ENCODE data around the gene PDE5A.

DNA sequence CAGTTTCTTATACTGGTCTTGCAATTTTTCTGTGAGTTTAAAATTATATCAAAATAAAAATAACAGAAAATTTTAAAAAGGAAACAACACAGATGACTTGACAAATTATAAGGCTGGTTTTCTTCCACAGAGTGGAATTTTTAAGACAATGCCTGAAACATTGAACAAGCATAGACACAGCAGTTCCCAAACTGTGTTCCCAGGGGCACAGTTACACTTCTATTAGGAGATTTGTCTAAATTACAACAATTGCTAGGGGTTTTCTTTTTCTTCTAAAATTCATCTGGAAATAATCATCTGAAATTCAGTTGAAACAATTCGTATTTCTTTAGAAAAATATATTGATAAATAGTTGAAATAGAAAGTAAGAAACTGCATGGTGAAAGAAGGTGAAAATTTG, 26.2 kb downstream of the PDE5A start:
- TF ChIP-seq, protein P1, sequence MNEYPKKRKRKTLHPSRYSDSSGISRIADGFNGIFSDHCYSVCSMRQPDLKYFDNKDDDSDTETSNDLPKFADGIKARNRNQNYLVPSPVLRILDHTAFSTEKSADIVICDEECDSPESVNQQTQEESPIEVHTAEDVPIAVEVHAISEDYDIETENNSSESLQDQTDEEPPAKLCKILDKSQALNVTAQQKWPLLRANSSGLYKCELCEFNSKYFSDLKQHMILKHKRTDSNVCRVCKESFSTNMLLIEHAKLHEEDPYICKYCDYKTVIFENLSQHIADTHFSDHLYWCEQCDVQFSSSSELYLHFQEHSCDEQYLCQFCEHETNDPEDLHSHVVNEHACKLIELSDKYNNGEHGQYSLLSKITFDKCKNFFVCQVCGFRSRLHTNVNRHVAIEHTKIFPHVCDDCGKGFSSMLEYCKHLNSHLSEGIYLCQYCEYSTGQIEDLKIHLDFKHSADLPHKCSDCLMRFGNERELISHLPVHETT (tag by site-specific recombination; IDR thresholded peaks at IDR 0.05) = no peak
- TF ChIP-seq GLIS2 (tag by site-specific recombination; IDR thresholded peaks at IDR 0.05) (no peak), ZBTB21 (tag by site-specific recombination; IDR thresholded peaks at IDR 0.05) (no peak), ZNF549 (tag by site-specific recombination; IDR thresholded peaks at IDR 0.05) (no peak), REST (tag by site-specific recombination; IDR thresholded peaks at IDR 0.05) (no peak), ZNF560 (tag by site-specific recombination; IDR thresholded peaks at IDR 0.05; ENCODE audit: borderline replicate concordance) (no peak), ZNF561 (tag by site-specific recombination; IDR thresholded peaks at IDR 0.05; ENCODE audit: borderline replicate concordance) (no peak), ZNF155 (tag by site-specific recombination; IDR thresholded peaks at IDR 0.05) (no peak), ZNF37A (tag by site-specific recombination; IDR thresholded peaks at IDR 0.05) (no peak), ZNF174 (tag by site-specific recombination; IDR thresholded peaks at IDR 0.05) (no peak), ZNF18 (tag by site-specific recombination; IDR thresholded peaks at IDR 0.05) (no peak), ZNF777 (tag by site-specific recombination; IDR thresholded peaks at IDR 0.05; ENCODE audit: borderline replicate concordance) (no peak)
- TF ChIP-seq, protein P2, sequence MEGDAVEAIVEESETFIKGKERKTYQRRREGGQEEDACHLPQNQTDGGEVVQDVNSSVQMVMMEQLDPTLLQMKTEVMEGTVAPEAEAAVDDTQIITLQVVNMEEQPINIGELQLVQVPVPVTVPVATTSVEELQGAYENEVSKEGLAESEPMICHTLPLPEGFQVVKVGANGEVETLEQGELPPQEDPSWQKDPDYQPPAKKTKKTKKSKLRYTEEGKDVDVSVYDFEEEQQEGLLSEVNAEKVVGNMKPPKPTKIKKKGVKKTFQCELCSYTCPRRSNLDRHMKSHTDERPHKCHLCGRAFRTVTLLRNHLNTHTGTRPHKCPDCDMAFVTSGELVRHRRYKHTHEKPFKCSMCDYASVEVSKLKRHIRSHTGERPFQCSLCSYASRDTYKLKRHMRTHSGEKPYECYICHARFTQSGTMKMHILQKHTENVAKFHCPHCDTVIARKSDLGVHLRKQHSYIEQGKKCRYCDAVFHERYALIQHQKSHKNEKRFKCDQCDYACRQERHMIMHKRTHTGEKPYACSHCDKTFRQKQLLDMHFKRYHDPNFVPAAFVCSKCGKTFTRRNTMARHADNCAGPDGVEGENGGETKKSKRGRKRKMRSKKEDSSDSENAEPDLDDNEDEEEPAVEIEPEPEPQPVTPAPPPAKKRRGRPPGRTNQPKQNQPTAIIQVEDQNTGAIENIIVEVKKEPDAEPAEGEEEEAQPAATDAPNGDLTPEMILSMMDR (tag by site-specific recombination; IDR thresholded peaks at IDR 0.05) = no peak

Measured in HEK293 (cell line).